ENCODE results near the gene DIP2C. TPM values are rescaled to one million over a fixed set of nuclear protein-coding genes. Genes with fewer than 3 reads are reported as not detected.

Gene DIP2C
- total RNA-seq, 1 experiment from 2014 or later, result 11.4 TPM

DNA sequence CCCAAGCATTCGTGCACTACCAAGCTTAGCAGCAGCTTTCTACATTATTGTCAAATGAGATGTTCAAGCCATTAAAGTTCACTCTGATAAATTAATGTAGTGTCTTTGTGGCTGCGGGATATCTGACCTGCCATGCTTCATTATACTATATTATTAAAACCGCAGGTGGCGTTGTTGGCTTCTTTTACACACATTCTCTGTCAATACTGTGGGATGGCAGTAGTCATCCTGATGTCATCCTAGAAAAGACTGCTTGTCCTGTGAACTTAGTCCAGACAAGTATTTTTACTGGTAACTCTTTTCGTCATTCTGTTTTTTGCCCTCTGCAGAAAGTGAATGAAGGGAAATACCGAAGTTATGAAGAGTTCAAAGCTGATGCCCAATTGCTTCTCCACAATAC lies 450.4 kb downstream of the DIP2C start:
- intact Hi-C loops (cut with micrococcal nuclease; ENCODE audit: unreplicated experiment), result no loop called here
- no peak overlapping the region for H3K27ac Mint-ChIP-seq (ENCODE audit: unreplicated experiment)
- H3K4me1 ChIP-seq, result no peaks in the 10 kb centered on the region
- no peaks in the 10 kb centered on the region for H3K27me3 ChIP-seq (replicated peaks; ENCODE audit: control insufficient read depth, insufficient read depth, low read length)
- H3K4me3 ChIP-seq (ENCODE audit: low read depth, low read length), result no peak overlapping the region
- no TSS peak for BruUV-seq (replicated peaks)
- no peak for DNase-seq
- TF ChIP-seq CTCF (IDR thresholded peaks at IDR 0.05; ENCODE audit: insufficient read depth in 1 of 2, low read depth in 1 of 2, low read length in 1 of 2, severe bottlenecking in 1 of 2, unreplicated experiment in 1 of 2), result no peak
- H3K4me3 Mint-ChIP-seq (ENCODE audit: unreplicated experiment), result no peak overlapping the region
- no peaks in the 10 kb centered on the region for H3K27me3 Mint-ChIP-seq (ENCODE audit: insufficient read depth, unreplicated experiment)
- H3K9me3 ChIP-seq, result no peaks in the 10 kb centered on the region
- H3K4me1 Mint-ChIP-seq (ENCODE audit: low read depth, unreplicated experiment), result no peaks in the 10 kb centered on the region
- ChIA-PET POLR2A (no interaction called here), CTCF (no interaction called here)
- no peaks in the 10 kb centered on the region for H3K9me3 Mint-ChIP-seq (ENCODE audit: unreplicated experiment)
- H3K36me3 ChIP-seq (ENCODE audit: control insufficient read depth, insufficient read depth, low read length), result no peaks in the 10 kb centered on the region
- peaks cover 47% of the 10 kb centered on the region for H3K36me3 Mint-ChIP-seq (ENCODE audit: insufficient read depth, unreplicated experiment)

DNA sequence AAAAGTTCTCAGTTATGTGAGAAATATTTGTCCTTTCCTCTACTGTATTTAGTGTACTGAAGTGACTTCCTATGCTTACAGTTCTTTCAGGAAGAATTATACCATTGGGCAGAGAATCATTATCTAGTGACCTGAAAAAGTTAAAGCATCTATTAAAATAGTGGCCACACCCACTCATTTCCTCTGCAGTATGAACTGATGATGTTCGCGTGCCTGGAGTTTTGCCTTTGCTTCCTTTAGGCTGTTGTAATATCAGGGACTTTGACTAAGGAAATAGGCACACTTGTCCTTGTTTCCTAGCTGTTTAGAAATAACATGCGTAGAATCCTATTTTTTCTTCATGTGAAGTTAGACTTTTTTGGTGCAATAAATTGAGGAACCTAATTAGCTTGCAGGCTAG lies 453.6 kb downstream of the DIP2C start:
- intact Hi-C loops (cut with micrococcal nuclease; ENCODE audit: unreplicated experiment), result no loop called here
- Histone ChIP-seq H3K27me3 (replicated peaks; ENCODE audit: control insufficient read depth, insufficient read depth, low read length) (no peaks in the 10 kb centered on the region), H3K4me3 (ENCODE audit: low read depth, low read length) (no peak overlapping the region), H3K36me3 (ENCODE audit: control insufficient read depth, insufficient read depth, low read length) (no peaks in the 10 kb centered on the region), H3K4me1 (no peaks in the 10 kb centered on the region), H3K9me3 (no peaks in the 10 kb centered on the region)
- no peak for TF ChIP-seq CTCF (IDR thresholded peaks at IDR 0.05; ENCODE audit: insufficient read depth in 1 of 2, low read depth in 1 of 2, low read length in 1 of 2, severe bottlenecking in 1 of 2, unreplicated experiment in 1 of 2)
- peaks cover 57% of the 10 kb centered on the region for H3K36me3 Mint-ChIP-seq (ENCODE audit: insufficient read depth, unreplicated experiment)
- no peaks in the 10 kb centered on the region for H3K4me1 Mint-ChIP-seq (ENCODE audit: low read depth, unreplicated experiment)
- BruUV-seq (replicated peaks), result no TSS peak
- ChIA-PET POLR2A (no interaction called here), CTCF (no interaction called here)
- H3K27ac Mint-ChIP-seq (ENCODE audit: unreplicated experiment), result no peak overlapping the region
- no peak overlapping the region for H3K4me3 Mint-ChIP-seq (ENCODE audit: unreplicated experiment)
- no peaks in the 10 kb centered on the region for H3K27me3 Mint-ChIP-seq (ENCODE audit: insufficient read depth, unreplicated experiment)
- no peaks in the 10 kb centered on the region for H3K9me3 Mint-ChIP-seq (ENCODE audit: unreplicated experiment)
- DNase-seq, result no peak

- Histone ChIP-seq H3K4me1 (no peaks in the 10 kb centered on the region), H3K9me3 (no peaks in the 10 kb centered on the region), H3K36me3 (ENCODE audit: control insufficient read depth, insufficient read depth, low read length) (no peaks in the 10 kb centered on the region), H3K4me3 (ENCODE audit: low read depth, low read length) (no peak overlapping the region), H3K27me3 (replicated peaks; ENCODE audit: control insufficient read depth, insufficient read depth, low read length) (no peaks in the 10 kb centered on the region)
- POLR2A ChIA-PET, result no interaction called here
- no TSS peak for BruUV-seq (replicated peaks)
- Mint-ChIP-seq H3K36me3 (ENCODE audit: insufficient read depth, unreplicated experiment) (peaks cover 57% of the 10 kb centered on the region), H3K27me3 (ENCODE audit: insufficient read depth, unreplicated experiment) (no peaks in the 10 kb centered on the region), H3K27ac (ENCODE audit: unreplicated experiment) (no peak overlapping the region), H3K9me3 (ENCODE audit: unreplicated experiment) (no peaks in the 10 kb centered on the region), H3K4me3 (ENCODE audit: unreplicated experiment) (no peak overlapping the region), H3K4me1 (ENCODE audit: low read depth, unreplicated experiment) (no peaks in the 10 kb centered on the region)
- DNase-seq, result no peak
- CTCF ChIA-PET, result no interaction called here
- TF ChIP-seq CTCF (IDR thresholded peaks at IDR 0.05; ENCODE audit: insufficient read depth in 1 of 2, low read depth in 1 of 2, low read length in 1 of 2, severe bottlenecking in 1 of 2, unreplicated experiment in 1 of 2), result no peak
- intact Hi-C loops (cut with micrococcal nuclease; ENCODE audit: unreplicated experiment), result no loop called here
Observed at GRCh38 chr10:234708-235406, 454.6 kb downstream of the DIP2C start.
